Measurements from ENCODE around the gene MTFP1.

The MTFP1 gene

GRCh38 chr22:30421695-30422480 is 3.7 kb upstream of the MTFP1 start:
- Histone ChIP-seq H3K9ac (ENCODE audit: low read depth, low read length) (peak overlapping the region; percentile 82; the same call in 1 of the 2 replicates), H3K4me3 (ENCODE audit: low read length) (peak overlapping the region; percentile 71), H3K36me3 (ENCODE audit: insufficient read depth, low read length) (peaks cover 37% of the 10 kb centered on the region), H3K4me1 (ENCODE audit: insufficient read depth, low read length) (peaks cover 26% of the 10 kb centered on the region; the same call in 1 of the 2 replicates), H3K27ac (ENCODE audit: low read depth, low read length) (peak overlapping the region; percentile 97), H3K27me3 (ENCODE audit: insufficient read depth, low read length) (no peaks in the 10 kb centered on the region), H3K9me3 (ENCODE audit: insufficient read depth, low read depth, low read length) (no peaks in the 10 kb centered on the region)
- 80% methylated on average over 7 of the region's 8 CpGs for WGBS

- Histone ChIP-seq H3K4me1 (ENCODE audit: insufficient read depth, low read length) (peaks cover 26% of the 10 kb centered on the region; the same call in 1 of the 2 replicates), H3K9me3 (ENCODE audit: insufficient read depth, low read depth, low read length) (no peaks in the 10 kb centered on the region), H3K27me3 (ENCODE audit: insufficient read depth, low read length) (no peaks in the 10 kb centered on the region), H3K4me3 (ENCODE audit: low read length) (peak overlapping the region; percentile 71), H3K36me3 (ENCODE audit: insufficient read depth, low read length) (peaks cover 35% of the 10 kb centered on the region), H3K27ac (ENCODE audit: low read depth, low read length) (peak overlapping the region; percentile 97), H3K9ac (ENCODE audit: low read depth, low read length) (peak overlapping the region; percentile 82)
- WGBS, result 28% methylated on average over 18 of the region's 18 CpGs
Observed at GRCh38 chr22:30422481-30423300, 2.9 kb upstream of the MTFP1 start.

- peaks cover 26% of the 10 kb centered on the region; the same call in 1 of the 2 replicates for H3K4me1 ChIP-seq (ENCODE audit: insufficient read depth, low read length)
Observed at GRCh38 chr22:30423301-30423958, 2.1 kb upstream of the MTFP1 start.

GRCh38 chr22:30423959-30424533 is 1.5 kb upstream of the MTFP1 start:
- Histone ChIP-seq H3K4me1 (ENCODE audit: insufficient read depth, low read length) (peaks cover 26% of the 10 kb centered on the region; the same call in 1 of the 2 replicates), H3K36me3 (ENCODE audit: insufficient read depth, low read length) (peaks cover 34% of the 10 kb centered on the region), H3K9me3 (ENCODE audit: insufficient read depth, low read depth, low read length) (no peaks in the 10 kb centered on the region), H3K27me3 (ENCODE audit: insufficient read depth, low read length) (no peaks in the 10 kb centered on the region), H3K27ac (ENCODE audit: low read depth, low read length) (peak overlapping the region; percentile 97), H3K9ac (ENCODE audit: low read depth, low read length) (peak overlapping the region; percentile 82; the same call in 1 of the 2 replicates), H3K4me3 (ENCODE audit: low read length) (peak overlapping the region; percentile 71)
- 2% methylated on average over 31 of the region's 31 CpGs for WGBS

More at GRCh38 chr22:30423301-30423958, 2.1 kb upstream of the MTFP1 start:
- Histone ChIP-seq H3K36me3 (ENCODE audit: insufficient read depth, low read length) (peaks cover 35% of the 10 kb centered on the region), H3K27me3 (ENCODE audit: insufficient read depth, low read length) (no peaks in the 10 kb centered on the region), H3K4me3 (ENCODE audit: low read length) (peak overlapping the region; percentile 71), H3K9ac (ENCODE audit: low read depth, low read length) (peak overlapping the region; percentile 82), H3K9me3 (ENCODE audit: insufficient read depth, low read depth, low read length) (no peaks in the 10 kb centered on the region), H3K27ac (ENCODE audit: low read depth, low read length) (peak overlapping the region; percentile 97)
- WGBS, result under 1% methylated on average over 45 of the region's 45 CpGs

GRCh38 chr22:30424534-30425326 is 838 bp upstream of the MTFP1 start:
- Histone ChIP-seq H3K27me3 (ENCODE audit: insufficient read depth, low read length) (no peaks in the 10 kb centered on the region), H3K27ac (ENCODE audit: low read depth, low read length) (peak overlapping the region; percentile 97), H3K4me1 (ENCODE audit: insufficient read depth, low read length) (peaks cover 26% of the 10 kb centered on the region; the same call in 1 of the 2 replicates), H3K9ac (ENCODE audit: low read depth, low read length) (peak overlapping the region; percentile 39; the same call in 1 of the 2 replicates), H3K9me3 (ENCODE audit: insufficient read depth, low read depth, low read length) (no peaks in the 10 kb centered on the region), H3K36me3 (ENCODE audit: insufficient read depth, low read length) (peaks cover 30% of the 10 kb centered on the region), H3K4me3 (ENCODE audit: low read length) (peak overlapping the region; percentile 71)
- WGBS, result 58% methylated on average over 20 of the region's 20 CpGs

GRCh38 chr22:30425327-30425615 is 297 bp upstream of the MTFP1 start:
- Histone ChIP-seq H3K27ac (ENCODE audit: low read depth, low read length) (peak overlapping the region; percentile 78; the same call in 1 of the 2 replicates), H3K36me3 (ENCODE audit: insufficient read depth, low read length) (peaks cover 28% of the 10 kb centered on the region), H3K4me3 (ENCODE audit: low read length) (peak overlapping the region; percentile 71), H3K9me3 (ENCODE audit: insufficient read depth, low read depth, low read length) (no peaks in the 10 kb centered on the region), H3K4me1 (ENCODE audit: insufficient read depth, low read length) (peaks cover 26% of the 10 kb centered on the region; the same call in 1 of the 2 replicates), H3K27me3 (ENCODE audit: insufficient read depth, low read length) (no peaks in the 10 kb centered on the region), H3K9ac (ENCODE audit: low read depth, low read length) (peak overlapping the region; percentile 76)
- 14% methylated on average over 9 of the region's 9 CpGs for WGBS

- WGBS, result 50% methylated on average over 29 of the region's 29 CpGs
- Histone ChIP-seq H3K9ac (ENCODE audit: low read depth, low read length) (peak overlapping the region; percentile 76), H3K36me3 (ENCODE audit: insufficient read depth, low read length) (peaks cover 18% of the 10 kb centered on the region), H3K27ac (ENCODE audit: low read depth, low read length) (no peak overlapping the region), H3K4me1 (ENCODE audit: insufficient read depth, low read length) (peaks cover 18% of the 10 kb centered on the region; the same call in 1 of the 2 replicates), H3K27me3 (ENCODE audit: insufficient read depth, low read length) (no peaks in the 10 kb centered on the region), H3K4me3 (ENCODE audit: low read length) (peak overlapping the region; percentile 71), H3K9me3 (ENCODE audit: insufficient read depth, low read depth, low read length) (no peaks in the 10 kb centered on the region)
Observed at GRCh38 chr22:30426388-30427353, 1.1 kb downstream of the MTFP1 start.

- H3K4me1 ChIP-seq (ENCODE audit: insufficient read depth, low read length), result 0 out of 2 replicates have a peak, but pooled peaks cover 6% of the 10 kb centered on the region
- H3K27ac ChIP-seq (ENCODE audit: low read depth, low read length), result no peak overlapping the region
- H3K9me3 ChIP-seq (ENCODE audit: insufficient read depth, low read depth, low read length), result no peaks in the 10 kb centered on the region
- H3K9ac ChIP-seq (ENCODE audit: low read depth, low read length), result no peak overlapping the region
- WGBS, result 91% methylated on average over 1 of the region's 1 CpG
- no peak overlapping the region for H3K4me3 ChIP-seq (ENCODE audit: low read length)
- peaks cover 18% of the 10 kb centered on the region for H3K36me3 ChIP-seq (ENCODE audit: insufficient read depth, low read length)
- no peaks in the 10 kb centered on the region for H3K27me3 ChIP-seq (ENCODE audit: insufficient read depth, low read length)
Observed at GRCh38 chr22:30427871-30428270, 2.3 kb downstream of the MTFP1 start.

GRCh38 chr22:30429887-30430286 is 4.3 kb downstream of the MTFP1 start:
- WGBS, result 53% methylated on average over 4 of the region's 4 CpGs
- Histone ChIP-seq H3K27ac (ENCODE audit: low read depth, low read length) (no peak overlapping the region), H3K36me3 (ENCODE audit: insufficient read depth, low read length) (peaks cover 18% of the 10 kb centered on the region), H3K4me3 (ENCODE audit: low read length) (no peak overlapping the region), H3K9ac (ENCODE audit: low read depth, low read length) (no peak overlapping the region), H3K4me1 (ENCODE audit: insufficient read depth, low read length) (0 out of 2 replicates have a peak, but pooled peaks cover 4% of the 10 kb centered on the region), H3K27me3 (ENCODE audit: insufficient read depth, low read length) (no peaks in the 10 kb centered on the region), H3K9me3 (ENCODE audit: insufficient read depth, low read depth, low read length) (no peaks in the 10 kb centered on the region)
